PC-9 (cell line): ENCODE measurements around the gene MCM8. TPM values are rescaled to one million over a fixed set of nuclear protein-coding genes. Genes with fewer than 3 reads are reported as not detected.

Experiments
- BruUV-seq: library from RNA; stranded (reverse); fragments of 400-500 nt; replicated peaks from 2 replicates; lab custom pipeline; 2021; lab: Mats Ljungman, UMichigan
- CTCF ChIA-PET: fragments of 300-600 bp; sonication (Branson Sonifier 250); formaldehyde crosslinking; loops from one replicate; lab custom pipeline; 2022; ENCODE audit warnings: antibody characterized with exemption; lab: Charles Lee
- POLR2A ChIA-PET: fragments of 300-600 bp; sonication (Branson Sonifier 250); formaldehyde crosslinking; loops from one replicate; lab custom pipeline; 2022; ENCODE audit warnings: antibody characterized with exemption; ENCODE audit not compliant: unreplicated experiment; lab: Charles Lee
- DNase-seq, 2 experiments: peaks; one replicate each; pipeline versions ENCODE4 v3.0.0 to v3.0.0-alpha.2; 2015 to 2022; ENCODE audit warnings: mixed read lengths in 1 of 2
- H2AFZ ChIP-seq: fragments of 200-600 bp; sonication (generic); 2 replicates; pipeline ENCODE4 v1.8.1; 2017; ENCODE audit warnings: antibody characterized with exemption
- H3F3A ChIP-seq: fragments of 200-600 bp; sonication (generic); 2 replicates; pipeline ENCODE4 v1.8.1; 2017; ENCODE audit warnings: antibody characterized with exemption, mild to moderate bottlenecking, low read depth; ENCODE audit not compliant: insufficient read depth
- H3K27ac ChIP-seq: fragments of 200-600 bp; sonication (generic); 2 replicates; pipeline ENCODE4 v1.6.1; 2016; ENCODE audit warnings: mixed run types
- H3K27me3 ChIP-seq: fragments of 200-600 bp; sonication (generic); 2 replicates; pipeline ENCODE4 v1.6.1; 2016; ENCODE audit warnings: low read depth, mixed run types; ENCODE audit not compliant: insufficient read depth
- H3K36me3 ChIP-seq: fragments of 200-600 bp; sonication (generic); 2 replicates; pipeline ENCODE4 v1.6.1; 2016; ENCODE audit warnings: low read depth, mixed run types
- H3K4me1 ChIP-seq: fragments of 200-600 bp; sonication (generic); replicated peaks from 2 replicates; pipeline ENCODE4 v1.6.1; 2016; ENCODE audit warnings: mixed run types; ENCODE audit not compliant: insufficient read depth
- H3K4me2 ChIP-seq: fragments of 200-600 bp; sonication (generic); 2 replicates; pipeline ENCODE4 v1.6.1; 2017; ENCODE audit warnings: mixed run types
- H3K4me3 ChIP-seq: fragments of 200-600 bp; sonication (generic); 2 replicates; pipeline ENCODE4 v1.6.1; 2016; ENCODE audit warnings: mixed run types
- H3K79me2 ChIP-seq: fragments of 200-600 bp; sonication (generic); 2 replicates; pipeline ENCODE4 v1.6.1; 2017; ENCODE audit warnings: low read depth, mixed run types
- H3K9me2 ChIP-seq: fragments of 200-600 bp; sonication (generic); 2 replicates; pipeline ENCODE4 v1.8.1; 2017; ENCODE audit warnings: mild to moderate bottlenecking; ENCODE audit not compliant: insufficient read depth
- H3K9me3 ChIP-seq: fragments of 200-600 bp; sonication (generic); 2 replicates; pipeline ENCODE4 v1.8.1; 2016; ENCODE audit warnings: low read depth; ENCODE audit not compliant: insufficient read depth
- H4K20me1 ChIP-seq: fragments of 200-600 bp; sonication (generic); 2 replicates; pipeline ENCODE4 v1.8.1; 2017; ENCODE audit not compliant: insufficient read depth
- CTCF ChIP-seq: fragments of 200-600 bp; sonication (generic); conservative IDR thresholded peaks from 2 replicates; pipeline ENCODE4 v1.6.1; 2017; ENCODE audit warnings: mixed run types, antibody characterized with exemption, mild to moderate bottlenecking, moderate library complexity
- EZH2 ChIP-seq: fragments of 200-600 bp; sonication (generic); IDR thresholded peaks from 2 replicates; pipeline ENCODE4 v1.8.0; 2017; ENCODE audit warnings: antibody characterized with exemption, low read depth
- intact Hi-C: fragments of 100-400 bp; cut with micrococcal nuclease; formaldehyde crosslinking; loops from one replicate; pipeline ENCODE4 v1.10.0; 2022; ENCODE audit not compliant: unreplicated experiment
- total RNA-seq: library from RNA; stranded (reverse); gene quantifications from 2 replicates; pipeline ENCODE4 v1.2.3, GENCODE V29; 2021

The MCM8 gene
- total RNA-seq, 1 experiment from 2014 or later: 22.4 TPM

GRCh38 chr20:5933802-5934436, 16.5 kb upstream of the MCM8 start:
- BruUV-seq: no TSS peak
- Histone ChIP-seq H4K20me1 (no peaks in the 10 kb centered on the region), H3K27ac (no peak overlapping the region), H3K9me3 (no peaks in the 10 kb centered on the region), H3K9me2 (no peaks in the 10 kb centered on the region), H3K79me2 (no peaks in the 10 kb centered on the region), H3K4me1 (no peaks in the 10 kb centered on the region), H3K36me3 (0 out of 2 replicates have a peak, but pooled peaks cover 4% of the 10 kb centered on the region), H3F3A (peaks cover 5% of the 10 kb centered on the region; the same call in 1 of the 2 replicates), H2AFZ (no peak overlapping the region), H3K27me3 (peaks cover 19% of the 10 kb centered on the region; the same call in 1 of the 2 replicates), H3K4me2 (no peak overlapping the region), H3K4me3 (no peak overlapping the region)
- DNase-seq: no peak
- ChIA-PET POLR2A (no interaction called here), CTCF (no interaction called here)
- intact Hi-C loops: loop anchor here (1.0 to 10.0 kb wide), 2 partner anchors 379 to 405 kb away; no protein-coding TSS in a partner anchor
- peak; percentile 55 for TF ChIP-seq CTCF
- TF ChIP-seq EZH2: no peak

- Histone ChIP-seq H4K20me1 (no peaks in the 10 kb centered on the region), H3K9me2 (no peaks in the 10 kb centered on the region), H3K4me3 (no peak overlapping the region), H3K4me2 (no peak overlapping the region), H3K27me3 (peaks cover 8% of the 10 kb centered on the region; the same call in 1 of the 2 replicates), H2AFZ (no peak overlapping the region), H3F3A (peaks cover 5% of the 10 kb centered on the region; the same call in 1 of the 2 replicates), H3K79me2 (no peaks in the 10 kb centered on the region), H3K27ac (no peak overlapping the region), H3K9me3 (no peaks in the 10 kb centered on the region), H3K4me1 (no peaks in the 10 kb centered on the region), H3K36me3 (0 out of 2 replicates have a peak, but pooled peaks cover 4% of the 10 kb centered on the region)
- ChIA-PET CTCF (no interaction called here), POLR2A (interaction anchor here (0.6 kb wide), 1 partner anchor 62 kb away, joined by 5 read pairs; no protein-coding TSS in a partner anchor)
- DNase-seq: no peak
- intact Hi-C loops: loop anchor here (10.0 kb wide), 1 partner anchor 381 kb away; no protein-coding TSS in a partner anchor
- BruUV-seq: TSS peak; percentile 12
- TF ChIP-seq EZH2: no peak
- TF ChIP-seq CTCF: no peak
Observed at GRCh38 chr20:5935384-5935783, 15.1 kb upstream of the MCM8 start.

GRCh38 chr20:5936238-5936637, 14.2 kb upstream of the MCM8 start:
- TF ChIP-seq CTCF (no peak), EZH2 (no peak)
- Histone ChIP-seq H4K20me1 (no peaks in the 10 kb centered on the region), H3K27me3 (peaks cover 8% of the 10 kb centered on the region; the same call in 1 of the 2 replicates), H3K4me1 (no peaks in the 10 kb centered on the region), H3K9me3 (no peaks in the 10 kb centered on the region), H2AFZ (no peak overlapping the region), H3K27ac (no peak overlapping the region), H3K4me2 (no peak overlapping the region), H3K36me3 (0 out of 2 replicates have a peak, but pooled peaks cover 9% of the 10 kb centered on the region), H3F3A (peaks cover 5% of the 10 kb centered on the region; the same call in 1 of the 2 replicates), H3K9me2 (no peaks in the 10 kb centered on the region), H3K79me2 (no peaks in the 10 kb centered on the region), H3K4me3 (no peak overlapping the region)
- no TSS peak for BruUV-seq
- intact Hi-C loops: loop anchor here (10.0 kb wide), 1 partner anchor 381 kb away; no protein-coding TSS in a partner anchor
- no peak for DNase-seq
- ChIA-PET POLR2A (no interaction called here), CTCF (no interaction called here)
